Measurements from ENCODE around the gene APBB2.

Gene APBB2

GRCh38 chr4:41203841-41204240, 10.5 kb downstream of the APBB2 start:
- Histone ChIP-seq H3K9ac (ENCODE audit: low read length) (peak overlapping the region; percentile 38), H3K4me3 (ENCODE audit: low read length) (no peak overlapping the region), H3K9me3 (ENCODE audit: control insufficient read depth, low read length) (no peaks in the 10 kb centered on the region), H3K36me3 (ENCODE audit: control insufficient read depth, insufficient read depth, low read length, severe bottlenecking) (no peaks in the 10 kb centered on the region), H3K27me3 (replicated peaks; ENCODE audit: control insufficient read depth, insufficient read depth, low read length) (no peaks in the 10 kb centered on the region), H3K4me1 (ENCODE audit: control insufficient read depth, insufficient read depth, low read length) (peaks cover 75% of the 10 kb centered on the region)
- DNase-seq (ENCODE audit: low read depth): no peak

DNA sequence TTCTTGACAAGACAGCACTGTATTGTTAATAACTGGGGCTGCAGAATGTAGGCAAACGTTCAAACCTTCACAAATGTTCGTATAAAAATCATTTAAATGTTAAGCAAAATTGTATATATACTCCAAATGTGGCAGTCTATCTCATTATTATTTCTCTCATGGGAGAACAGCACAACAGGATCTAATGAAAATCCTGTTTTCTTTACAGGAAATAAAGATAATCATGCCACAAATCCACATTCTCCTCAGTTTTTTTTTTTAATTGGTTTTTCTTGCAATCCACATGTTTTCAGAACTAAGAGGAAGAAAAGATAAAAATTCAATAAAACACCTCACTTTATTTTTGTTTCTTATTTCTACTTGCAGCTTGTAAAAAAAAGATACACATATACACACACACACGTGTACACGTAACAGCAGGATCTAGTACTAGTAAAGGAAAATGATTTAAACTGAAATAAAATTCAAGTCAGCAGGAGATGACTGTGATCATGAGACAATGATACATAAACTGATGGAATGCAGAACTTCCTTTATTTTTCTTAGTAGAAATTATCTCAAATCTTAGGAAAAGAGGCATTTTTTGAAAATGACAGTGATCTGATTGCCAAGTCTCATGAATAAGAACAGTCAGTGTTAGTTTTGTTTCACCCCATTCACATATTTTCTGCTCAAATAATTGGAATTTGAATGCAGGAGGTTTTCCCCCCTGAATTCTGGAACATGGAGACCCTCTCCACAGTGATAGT, 11.3 kb downstream of the APBB2 start:
- H3K9ac ChIP-seq (ENCODE audit: low read length): peak overlapping the region; percentile 38
- no peaks in the 10 kb centered on the region for H3K9me3 ChIP-seq (ENCODE audit: control insufficient read depth, low read length)
- H3K4me1 ChIP-seq (ENCODE audit: control insufficient read depth, insufficient read depth, low read length): peaks cover 67% of the 10 kb centered on the region
- H3K27me3 ChIP-seq (replicated peaks; ENCODE audit: control insufficient read depth, insufficient read depth, low read length): no peaks in the 10 kb centered on the region
- peak overlapping the region; percentile 3 for H3K4me3 ChIP-seq (ENCODE audit: low read length)
- no peaks in the 10 kb centered on the region for H3K36me3 ChIP-seq (ENCODE audit: control insufficient read depth, insufficient read depth, low read length, severe bottlenecking)
- peak; percentile 46 for DNase-seq (ENCODE audit: low read depth)

DNA sequence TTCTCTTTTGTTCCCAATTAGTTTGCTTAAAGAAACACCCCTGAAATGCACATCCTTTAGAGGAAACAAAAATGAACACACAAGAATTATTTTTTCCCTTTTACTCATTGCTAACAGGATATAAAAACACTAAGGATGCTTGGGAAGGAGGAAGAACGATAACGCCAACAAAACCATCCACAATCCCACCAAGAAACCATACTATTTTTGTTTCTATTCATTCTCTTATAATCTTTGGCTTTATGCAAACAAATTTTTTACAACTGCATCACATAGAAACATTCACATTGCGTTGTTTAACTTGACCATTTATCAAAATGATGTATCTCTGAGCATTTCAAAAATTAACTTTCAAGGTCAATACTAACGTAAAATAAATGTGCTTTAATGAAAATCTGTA, 12.0 kb downstream of the APBB2 start:
- Histone ChIP-seq H3K27me3 (replicated peaks; ENCODE audit: control insufficient read depth, insufficient read depth, low read length) (no peaks in the 10 kb centered on the region), H3K36me3 (ENCODE audit: control insufficient read depth, insufficient read depth, low read length, severe bottlenecking) (no peaks in the 10 kb centered on the region), H3K9me3 (ENCODE audit: control insufficient read depth, low read length) (no peaks in the 10 kb centered on the region), H3K4me3 (ENCODE audit: low read length) (no peak overlapping the region), H3K4me1 (ENCODE audit: control insufficient read depth, insufficient read depth, low read length) (peaks cover 61% of the 10 kb centered on the region), H3K9ac (ENCODE audit: low read length) (peak overlapping the region; percentile 27)
- DNase-seq (ENCODE audit: low read depth): no peak

DNA sequence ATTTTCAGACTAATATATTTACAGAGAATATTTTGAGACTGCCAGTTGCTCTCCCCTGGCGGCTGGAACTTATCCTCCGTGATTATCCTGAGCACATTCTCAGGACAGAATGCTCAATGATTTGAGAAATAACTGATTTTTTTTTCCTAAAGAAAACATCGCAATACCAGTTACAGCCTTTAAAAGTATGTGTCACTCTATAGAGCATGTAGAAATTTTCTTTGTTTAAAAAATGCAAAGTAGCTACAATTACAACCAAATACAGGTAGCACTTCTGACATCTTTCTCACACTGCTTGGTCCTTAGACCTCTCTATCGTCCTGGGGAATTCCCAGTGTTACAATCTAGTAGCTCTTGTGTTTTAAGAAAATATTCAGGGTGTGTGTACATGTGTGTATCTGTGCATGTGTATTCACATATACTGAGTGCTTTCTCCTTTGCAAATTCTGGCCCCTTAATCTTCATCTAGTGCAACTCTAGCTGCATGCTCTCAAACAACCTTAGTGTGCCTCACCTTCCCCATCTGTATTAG, 13.8 kb downstream of the APBB2 start:
- H3K9me3 ChIP-seq (ENCODE audit: control insufficient read depth, low read length): no peaks in the 10 kb centered on the region
- no peak overlapping the region for H3K9ac ChIP-seq (ENCODE audit: low read length)
- no peaks in the 10 kb centered on the region for H3K36me3 ChIP-seq (ENCODE audit: control insufficient read depth, insufficient read depth, low read length, severe bottlenecking)
- H3K27me3 ChIP-seq (replicated peaks; ENCODE audit: control insufficient read depth, insufficient read depth, low read length): no peaks in the 10 kb centered on the region
- H3K4me1 ChIP-seq (ENCODE audit: control insufficient read depth, insufficient read depth, low read length): peaks cover 55% of the 10 kb centered on the region
- no peak overlapping the region for H3K4me3 ChIP-seq (ENCODE audit: low read length)
- DNase-seq (ENCODE audit: low read depth): no peak

GRCh38 chr4:41199788-41200187, 14.6 kb downstream of the APBB2 start:
- no peak for DNase-seq (ENCODE audit: low read depth)
- Histone ChIP-seq H3K9ac (ENCODE audit: low read length) (no peak overlapping the region), H3K36me3 (ENCODE audit: control insufficient read depth, insufficient read depth, low read length, severe bottlenecking) (no peaks in the 10 kb centered on the region), H3K4me3 (ENCODE audit: low read length) (no peak overlapping the region), H3K4me1 (ENCODE audit: control insufficient read depth, insufficient read depth, low read length) (peaks cover 47% of the 10 kb centered on the region), H3K9me3 (ENCODE audit: control insufficient read depth, low read length) (no peaks in the 10 kb centered on the region), H3K27me3 (replicated peaks; ENCODE audit: control insufficient read depth, insufficient read depth, low read length) (no peaks in the 10 kb centered on the region)

DNA sequence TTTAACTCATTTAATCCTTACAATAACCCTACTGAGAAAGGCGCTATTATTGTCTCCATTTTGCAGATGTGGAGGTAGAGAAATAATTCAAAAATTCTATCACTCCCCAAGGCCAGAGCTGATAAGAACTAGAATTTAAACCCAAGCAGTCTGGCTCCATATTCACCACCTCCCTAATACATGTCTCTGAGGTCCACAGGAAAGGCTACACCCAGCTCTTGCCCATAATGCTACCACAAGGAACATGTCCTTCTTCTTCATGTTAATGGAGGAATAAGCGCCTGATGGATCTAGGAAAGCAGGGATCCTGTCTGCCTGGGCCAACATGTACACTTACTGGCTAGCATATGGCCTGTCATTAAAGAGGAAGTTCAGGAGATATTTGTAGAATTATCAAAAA, 16.3 kb downstream of the APBB2 start:
- H3K36me3 ChIP-seq (ENCODE audit: control insufficient read depth, insufficient read depth, low read length, severe bottlenecking): no peaks in the 10 kb centered on the region
- no peak overlapping the region for H3K4me3 ChIP-seq (ENCODE audit: low read length)
- H3K27me3 ChIP-seq (replicated peaks; ENCODE audit: control insufficient read depth, insufficient read depth, low read length): no peaks in the 10 kb centered on the region
- H3K4me1 ChIP-seq (ENCODE audit: control insufficient read depth, insufficient read depth, low read length): peaks cover 29% of the 10 kb centered on the region
- no peaks in the 10 kb centered on the region for H3K9me3 ChIP-seq (ENCODE audit: control insufficient read depth, low read length)
- no peak overlapping the region for H3K9ac ChIP-seq (ENCODE audit: low read length)
- no peak for DNase-seq (ENCODE audit: low read depth)

DNA sequence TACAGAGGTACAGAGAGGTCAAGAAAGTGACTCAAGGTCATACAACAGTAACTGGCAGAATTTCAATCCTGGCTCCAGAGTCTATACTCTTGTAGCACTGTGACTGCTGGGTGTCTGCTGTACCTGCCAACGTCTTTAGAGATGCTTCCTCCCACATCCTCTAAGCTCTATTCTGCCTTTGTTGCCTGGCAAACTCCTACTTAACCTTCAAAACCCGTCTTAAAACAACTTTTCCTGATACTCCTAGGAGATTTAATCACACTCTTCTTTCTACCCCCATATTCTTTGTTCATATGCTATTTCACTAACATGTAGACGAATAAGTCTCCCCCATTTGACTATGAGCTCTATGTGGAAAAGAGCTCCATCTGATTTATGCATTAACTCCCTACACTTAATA, 16.8 kb downstream of the APBB2 start:
- DNase-seq (ENCODE audit: low read depth): no peak
- H3K9me3 ChIP-seq (ENCODE audit: control insufficient read depth, low read length): no peaks in the 10 kb centered on the region
- peaks cover 24% of the 10 kb centered on the region for H3K4me1 ChIP-seq (ENCODE audit: control insufficient read depth, insufficient read depth, low read length)
- H3K4me3 ChIP-seq (ENCODE audit: low read length): no peak overlapping the region
- no peaks in the 10 kb centered on the region for H3K36me3 ChIP-seq (ENCODE audit: control insufficient read depth, insufficient read depth, low read length, severe bottlenecking)
- no peak overlapping the region for H3K9ac ChIP-seq (ENCODE audit: low read length)
- H3K27me3 ChIP-seq (replicated peaks; ENCODE audit: control insufficient read depth, insufficient read depth, low read length): no peaks in the 10 kb centered on the region

GRCh38 chr4:41196633-41197332, 17.6 kb downstream of the APBB2 start:
- Histone ChIP-seq H3K4me3 (ENCODE audit: low read length) (no peak overlapping the region), H3K9ac (ENCODE audit: low read length) (peak overlapping the region; percentile 29), H3K36me3 (ENCODE audit: control insufficient read depth, insufficient read depth, low read length, severe bottlenecking) (no peaks in the 10 kb centered on the region), H3K4me1 (ENCODE audit: control insufficient read depth, insufficient read depth, low read length) (peaks cover 17% of the 10 kb centered on the region), H3K27me3 (replicated peaks; ENCODE audit: control insufficient read depth, insufficient read depth, low read length) (no peaks in the 10 kb centered on the region), H3K9me3 (ENCODE audit: control insufficient read depth, low read length) (no peaks in the 10 kb centered on the region)
- no peak for DNase-seq (ENCODE audit: low read depth)

GRCh38 chr4:41192136-41192535, 22.2 kb downstream of the APBB2 start:
- Histone ChIP-seq H3K27me3 (replicated peaks; ENCODE audit: control insufficient read depth, insufficient read depth, low read length) (no peaks in the 10 kb centered on the region), H3K4me3 (ENCODE audit: low read length) (no peak overlapping the region), H3K9ac (ENCODE audit: low read length) (no peak overlapping the region), H3K36me3 (ENCODE audit: control insufficient read depth, insufficient read depth, low read length, severe bottlenecking) (no peaks in the 10 kb centered on the region), H3K9me3 (ENCODE audit: control insufficient read depth, low read length) (no peaks in the 10 kb centered on the region), H3K4me1 (ENCODE audit: control insufficient read depth, insufficient read depth, low read length) (peaks cover 10% of the 10 kb centered on the region)
- DNase-seq (ENCODE audit: low read depth): no peak

DNA sequence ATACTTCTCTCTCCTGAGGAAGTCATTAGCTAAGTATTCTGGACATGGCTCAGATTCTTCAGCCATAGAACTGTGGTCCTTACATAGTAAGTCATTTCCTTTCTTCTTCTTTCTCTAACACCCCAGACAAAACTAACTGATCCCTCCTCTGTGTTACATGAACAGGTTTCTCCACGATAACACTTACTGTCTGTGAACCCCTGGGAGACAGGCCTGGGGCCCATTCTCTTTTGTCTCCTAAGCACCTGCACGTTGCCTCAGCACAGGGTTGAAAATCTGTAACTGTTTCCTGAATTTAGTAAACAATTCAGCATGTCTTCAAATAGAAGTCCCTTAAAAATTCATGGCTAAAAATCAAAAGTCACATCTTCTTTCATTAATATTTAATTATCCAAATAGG, 24.7 kb downstream of the APBB2 start:
- H3K9me3 ChIP-seq (ENCODE audit: control insufficient read depth, low read length): no peaks in the 10 kb centered on the region
- peaks cover 20% of the 10 kb centered on the region for H3K4me1 ChIP-seq (ENCODE audit: control insufficient read depth, insufficient read depth, low read length)
- H3K27me3 ChIP-seq (replicated peaks; ENCODE audit: control insufficient read depth, insufficient read depth, low read length): no peaks in the 10 kb centered on the region
- no peak overlapping the region for H3K9ac ChIP-seq (ENCODE audit: low read length)
- no peak overlapping the region for H3K4me3 ChIP-seq (ENCODE audit: low read length)
- no peak for DNase-seq (ENCODE audit: low read depth)
- no peaks in the 10 kb centered on the region for H3K36me3 ChIP-seq (ENCODE audit: control insufficient read depth, insufficient read depth, low read length, severe bottlenecking)

DNA sequence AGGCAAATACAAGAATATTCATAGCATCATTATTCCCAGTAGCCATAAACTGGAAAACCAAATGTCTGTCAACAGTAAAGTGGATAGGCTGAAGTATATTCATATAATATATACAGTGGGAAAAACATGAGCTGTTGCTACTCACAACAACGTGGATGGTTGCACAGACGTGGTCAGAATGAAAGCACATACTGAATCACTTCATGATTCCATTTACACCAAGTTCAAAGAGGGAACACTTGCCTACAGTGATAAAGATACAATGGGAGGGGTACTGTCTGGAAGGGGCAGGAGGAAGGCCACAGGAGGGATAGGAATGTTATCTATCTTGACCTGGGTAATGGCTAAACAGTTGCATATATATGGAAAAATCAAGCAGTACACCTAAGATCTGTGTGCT, 25.3 kb downstream of the APBB2 start:
- Histone ChIP-seq H3K4me1 (ENCODE audit: control insufficient read depth, insufficient read depth, low read length) (peaks cover 21% of the 10 kb centered on the region), H3K9ac (ENCODE audit: low read length) (no peak overlapping the region), H3K4me3 (ENCODE audit: low read length) (no peak overlapping the region), H3K36me3 (ENCODE audit: control insufficient read depth, insufficient read depth, low read length, severe bottlenecking) (no peaks in the 10 kb centered on the region), H3K9me3 (ENCODE audit: control insufficient read depth, low read length) (no peaks in the 10 kb centered on the region), H3K27me3 (replicated peaks; ENCODE audit: control insufficient read depth, insufficient read depth, low read length) (no peaks in the 10 kb centered on the region)
- DNase-seq (ENCODE audit: low read depth): no peak
